Measurements from ENCODE around the gene LPIN2.

The LPIN2 gene

DNA sequence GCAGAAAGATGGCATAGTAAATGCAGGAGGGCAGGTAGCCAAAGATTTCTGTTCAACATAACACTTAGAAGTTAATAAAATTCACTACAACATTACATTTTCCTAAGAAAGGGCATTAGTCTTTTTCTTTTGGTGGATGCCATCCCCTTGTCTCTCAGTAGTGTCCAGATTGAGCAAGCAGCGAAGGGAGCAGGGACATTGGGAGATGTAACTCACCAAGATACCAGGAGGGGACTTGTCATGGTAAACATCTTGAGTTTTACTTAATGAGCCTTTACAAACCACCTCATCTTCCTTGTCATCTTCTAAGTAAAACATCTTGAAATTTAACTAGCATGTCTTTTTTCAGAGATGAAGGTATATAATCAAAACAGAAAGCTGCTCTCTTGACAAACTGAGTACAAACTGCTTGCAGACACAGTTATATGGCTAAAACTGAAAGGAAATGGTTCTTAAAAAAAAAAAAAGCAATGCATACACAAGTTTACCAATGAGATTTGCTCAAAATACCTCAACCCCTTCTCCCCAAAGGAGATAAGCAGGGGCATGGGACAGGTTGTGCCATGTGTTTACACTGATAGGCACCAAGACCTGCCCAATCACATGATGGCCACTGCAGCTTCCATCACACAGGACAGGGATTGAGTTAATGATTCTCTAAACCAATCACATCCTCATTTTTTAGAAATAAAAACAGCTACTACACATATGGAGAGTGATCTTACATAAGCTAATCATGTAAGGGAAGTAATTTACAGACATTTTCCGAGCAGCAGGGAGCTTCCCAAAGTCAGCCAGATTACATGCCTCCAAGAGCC, 30.3 kb downstream of the LPIN2 start:
- H3K4me1 Mint-ChIP-seq = peaks cover 80% of the 10 kb centered on the region
- H3K27me3 Mint-ChIP-seq (ENCODE audit: low read depth, poor library complexity) = no peaks in the 10 kb centered on the region
- DNase-seq = no peak
- peaks cover 46% of the 10 kb centered on the region for H3K36me3 Mint-ChIP-seq (ENCODE audit: low read depth)
- peaks cover 22% of the 10 kb centered on the region for H3K9me3 Mint-ChIP-seq
- TF ChIP-seq, protein P1, sequence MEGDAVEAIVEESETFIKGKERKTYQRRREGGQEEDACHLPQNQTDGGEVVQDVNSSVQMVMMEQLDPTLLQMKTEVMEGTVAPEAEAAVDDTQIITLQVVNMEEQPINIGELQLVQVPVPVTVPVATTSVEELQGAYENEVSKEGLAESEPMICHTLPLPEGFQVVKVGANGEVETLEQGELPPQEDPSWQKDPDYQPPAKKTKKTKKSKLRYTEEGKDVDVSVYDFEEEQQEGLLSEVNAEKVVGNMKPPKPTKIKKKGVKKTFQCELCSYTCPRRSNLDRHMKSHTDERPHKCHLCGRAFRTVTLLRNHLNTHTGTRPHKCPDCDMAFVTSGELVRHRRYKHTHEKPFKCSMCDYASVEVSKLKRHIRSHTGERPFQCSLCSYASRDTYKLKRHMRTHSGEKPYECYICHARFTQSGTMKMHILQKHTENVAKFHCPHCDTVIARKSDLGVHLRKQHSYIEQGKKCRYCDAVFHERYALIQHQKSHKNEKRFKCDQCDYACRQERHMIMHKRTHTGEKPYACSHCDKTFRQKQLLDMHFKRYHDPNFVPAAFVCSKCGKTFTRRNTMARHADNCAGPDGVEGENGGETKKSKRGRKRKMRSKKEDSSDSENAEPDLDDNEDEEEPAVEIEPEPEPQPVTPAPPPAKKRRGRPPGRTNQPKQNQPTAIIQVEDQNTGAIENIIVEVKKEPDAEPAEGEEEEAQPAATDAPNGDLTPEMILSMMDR (IDR thresholded peaks at IDR 0.05) = no peak
- H3K4me3 Mint-ChIP-seq = no peak overlapping the region
- peak overlapping the region; percentile 74 for H3K27ac Mint-ChIP-seq

DNA sequence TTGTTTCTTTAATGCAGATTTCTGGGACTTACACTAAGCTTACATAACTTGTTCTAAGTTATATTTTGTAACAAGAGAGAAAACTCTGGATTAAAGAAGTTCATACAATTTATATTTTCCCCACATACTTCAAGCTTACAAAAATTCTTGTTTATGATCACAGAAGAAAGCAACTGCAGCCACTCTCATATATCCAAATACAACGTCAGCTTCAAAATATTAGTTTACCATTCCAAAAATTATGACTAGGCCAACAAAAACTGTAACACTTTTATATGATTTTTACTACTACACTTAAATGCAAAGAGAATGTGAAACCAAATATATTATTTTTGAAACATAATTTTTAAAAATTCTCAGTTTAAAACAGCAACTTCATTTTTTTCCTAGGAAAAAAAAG, 30.9 kb downstream of the LPIN2 start:
- Mint-ChIP-seq H3K27me3 (ENCODE audit: low read depth, poor library complexity) (no peaks in the 10 kb centered on the region), H3K36me3 (ENCODE audit: low read depth) (peaks cover 45% of the 10 kb centered on the region), H3K27ac (no peak overlapping the region), H3K4me3 (no peak overlapping the region), H3K9me3 (peaks cover 15% of the 10 kb centered on the region), H3K4me1 (peaks cover 76% of the 10 kb centered on the region)
- DNase-seq = no peak
- TF ChIP-seq, protein P1 (IDR thresholded peaks at IDR 0.05) = no peak

DNA sequence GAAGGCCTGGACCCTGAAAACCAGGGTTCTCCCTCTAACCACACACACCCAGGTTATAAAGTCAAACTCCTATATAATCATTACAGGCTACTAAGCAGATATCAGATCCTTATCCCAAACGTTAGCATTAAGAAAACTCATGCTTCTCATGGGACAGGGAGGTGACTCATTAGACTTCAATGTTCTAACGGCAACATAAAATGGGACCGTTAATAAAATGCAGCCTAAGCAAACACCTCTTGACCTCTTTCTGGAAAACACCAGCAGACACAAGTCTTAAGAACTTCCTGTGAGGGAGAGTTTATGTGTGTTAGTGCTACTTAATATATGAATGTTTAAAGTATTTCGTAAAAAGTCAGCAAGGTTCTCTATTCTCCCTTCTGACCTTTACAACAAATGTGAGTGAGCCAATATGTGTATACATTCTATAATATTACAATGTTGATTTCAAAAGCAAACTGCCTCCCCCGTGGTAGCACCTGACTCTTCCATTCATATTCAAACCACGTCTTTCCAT, 31.7 kb downstream of the LPIN2 start:
- Mint-ChIP-seq H3K36me3 (ENCODE audit: low read depth) (peaks cover 39% of the 10 kb centered on the region), H3K27me3 (ENCODE audit: low read depth, poor library complexity) (no peaks in the 10 kb centered on the region), H3K27ac (peak overlapping the region; percentile 43), H3K9me3 (peaks cover 12% of the 10 kb centered on the region), H3K4me1 (peaks cover 73% of the 10 kb centered on the region), H3K4me3 (peak overlapping the region; percentile 2)
- TF ChIP-seq, protein P1 (IDR thresholded peaks at IDR 0.05) = no peak
- DNase-seq = no peak

DNA sequence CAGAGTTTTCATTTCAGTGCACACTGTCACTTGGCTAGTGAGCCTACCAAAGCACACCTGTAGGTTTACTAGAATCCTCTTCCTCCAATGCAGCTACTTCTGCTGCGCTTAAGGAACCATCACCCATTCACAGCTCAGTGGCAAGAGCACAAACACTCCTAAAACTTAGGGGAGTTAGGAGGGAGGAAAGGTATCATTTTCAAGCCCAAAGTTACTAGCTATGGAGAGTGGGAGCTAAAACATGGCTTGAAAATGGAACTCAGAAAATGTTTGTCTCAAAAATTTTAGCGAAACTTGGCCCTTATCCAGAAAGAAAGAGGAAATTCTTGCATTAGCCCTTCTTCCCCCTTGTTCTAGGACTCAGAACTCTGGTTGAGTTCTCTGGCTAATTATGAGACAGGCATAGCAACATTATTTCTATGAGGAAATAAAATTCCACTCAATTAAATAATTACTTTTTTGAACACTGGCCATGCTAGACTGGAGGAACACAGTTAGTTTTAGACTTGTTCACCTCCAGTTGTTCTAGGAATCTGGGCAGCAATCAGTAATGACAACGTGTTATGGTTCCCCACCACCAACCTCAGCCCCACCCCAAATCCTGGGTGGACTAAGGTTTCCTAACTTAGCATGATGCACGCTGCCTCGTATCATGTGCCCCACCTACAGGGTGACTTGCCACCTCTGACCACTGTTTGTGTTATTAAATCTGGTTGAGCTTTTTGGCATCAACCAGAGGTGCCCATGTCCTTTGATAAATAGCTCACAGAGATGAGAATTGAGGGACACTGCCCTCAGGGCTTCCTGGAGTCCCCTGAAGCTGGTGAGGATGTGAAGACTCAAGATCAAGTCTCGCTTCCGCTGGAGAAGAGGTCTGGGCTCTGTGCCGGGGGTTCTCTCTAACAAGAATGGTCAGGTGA, 32.8 kb downstream of the LPIN2 start:
- Mint-ChIP-seq H3K27me3 (ENCODE audit: low read depth, poor library complexity) (no peaks in the 10 kb centered on the region), H3K36me3 (ENCODE audit: low read depth) (peaks cover 37% of the 10 kb centered on the region), H3K4me3 (no peak overlapping the region), H3K4me1 (peaks cover 69% of the 10 kb centered on the region), H3K9me3 (peaks cover 5% of the 10 kb centered on the region), H3K27ac (peak overlapping the region; percentile 60)
- TF ChIP-seq, protein P1 (IDR thresholded peaks at IDR 0.05) = no peak
- no peak for DNase-seq

DNA sequence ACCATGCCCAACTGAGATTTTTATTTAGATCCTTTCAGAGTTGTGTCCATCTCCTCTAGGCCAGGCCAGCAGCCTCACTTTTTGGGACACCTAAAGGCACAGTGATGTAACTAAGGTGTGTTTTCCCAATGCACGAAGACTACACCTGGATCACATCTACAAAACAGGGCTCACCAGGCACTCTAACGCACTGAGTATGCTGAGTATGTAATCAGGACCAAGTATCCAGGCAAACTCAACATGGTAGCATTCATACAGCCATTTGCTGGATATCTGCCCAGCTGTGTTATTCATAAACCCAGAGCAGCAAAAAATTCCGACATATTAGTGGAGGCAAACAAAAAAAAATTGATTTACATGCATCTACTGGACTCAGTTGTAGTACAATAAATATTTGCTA, 33.8 kb downstream of the LPIN2 start:
- TF ChIP-seq, protein P1 (IDR thresholded peaks at IDR 0.05) = no peak
- Mint-ChIP-seq H3K4me1 (peaks cover 60% of the 10 kb centered on the region), H3K27ac (no peak overlapping the region), H3K27me3 (ENCODE audit: low read depth, poor library complexity) (no peaks in the 10 kb centered on the region), H3K9me3 (no peaks in the 10 kb centered on the region), H3K4me3 (no peak overlapping the region), H3K36me3 (ENCODE audit: low read depth) (peaks cover 35% of the 10 kb centered on the region)
- DNase-seq = no peak
